Uterus (tissue), 2 donors: Measurements from ENCODE around the gene EPS8L1.

Experiments
- POLR2A ChIP-seq, 2 donors: fragments of 450-650 bp; IDR thresholded peaks; one replicate each; pipeline ENCODE4 v1.6.1; 2016; ENCODE audit warnings: antibody characterized with exemption in 2 of 2, mild to moderate bottlenecking in 1 of 2, moderate library complexity in 1 of 2
- TF ChIP-seq, protein P1 (sequence below), 4 experiments: fragments of 200-600 bp in 2 of 4; fragments of 450-650 bp in 2 of 4; sonication (generic) in 2 of 4; IDR thresholded peaks; one replicate each; pipeline ENCODE4 v1.5.1; 2016 to 2019; ENCODE audit warnings: antibody characterized with exemption in 4 of 4, mild to moderate bottlenecking in 2 of 4, moderate library complexity in 1 of 4

DNA sequence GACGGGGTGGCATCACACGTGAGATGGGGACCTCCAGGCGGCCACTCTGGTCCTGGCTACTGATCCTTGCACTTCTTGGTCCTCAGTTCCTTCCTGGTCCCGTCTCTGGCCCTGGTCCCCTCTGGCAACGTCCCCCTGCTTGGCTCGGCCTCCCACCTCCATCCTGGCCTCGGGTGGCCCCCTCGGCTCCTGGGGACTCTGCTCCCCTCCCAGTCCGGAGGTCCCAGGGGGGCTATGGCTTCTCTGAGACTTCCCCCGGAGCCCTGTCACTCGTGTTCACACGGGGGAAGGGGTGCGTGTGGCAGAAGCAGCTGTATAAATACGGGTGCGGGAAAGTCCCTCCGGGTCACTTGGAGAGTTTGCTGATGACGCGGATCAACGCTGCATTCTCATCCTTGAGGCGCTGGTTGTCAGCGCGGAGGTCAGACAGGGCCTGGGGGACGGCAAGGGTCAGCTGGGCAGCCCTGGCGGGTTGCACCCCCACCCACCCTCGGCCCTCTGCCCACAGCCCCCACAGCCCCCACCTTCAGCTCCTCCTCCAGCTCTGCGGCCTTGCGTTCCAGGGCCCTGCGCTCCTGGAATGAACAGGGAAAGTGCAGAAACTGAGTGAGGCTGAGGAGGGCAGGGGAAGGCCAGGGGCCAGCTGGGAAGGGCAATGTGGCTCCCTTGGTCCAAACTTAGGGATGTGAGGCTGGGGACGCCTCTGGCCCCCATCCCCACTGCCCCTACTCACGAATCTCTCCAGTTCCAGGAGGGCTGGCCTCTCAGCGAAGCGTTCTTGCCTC is 15.6 kb downstream of the EPS8L1 start:
- TF ChIP-seq, protein P1, sequence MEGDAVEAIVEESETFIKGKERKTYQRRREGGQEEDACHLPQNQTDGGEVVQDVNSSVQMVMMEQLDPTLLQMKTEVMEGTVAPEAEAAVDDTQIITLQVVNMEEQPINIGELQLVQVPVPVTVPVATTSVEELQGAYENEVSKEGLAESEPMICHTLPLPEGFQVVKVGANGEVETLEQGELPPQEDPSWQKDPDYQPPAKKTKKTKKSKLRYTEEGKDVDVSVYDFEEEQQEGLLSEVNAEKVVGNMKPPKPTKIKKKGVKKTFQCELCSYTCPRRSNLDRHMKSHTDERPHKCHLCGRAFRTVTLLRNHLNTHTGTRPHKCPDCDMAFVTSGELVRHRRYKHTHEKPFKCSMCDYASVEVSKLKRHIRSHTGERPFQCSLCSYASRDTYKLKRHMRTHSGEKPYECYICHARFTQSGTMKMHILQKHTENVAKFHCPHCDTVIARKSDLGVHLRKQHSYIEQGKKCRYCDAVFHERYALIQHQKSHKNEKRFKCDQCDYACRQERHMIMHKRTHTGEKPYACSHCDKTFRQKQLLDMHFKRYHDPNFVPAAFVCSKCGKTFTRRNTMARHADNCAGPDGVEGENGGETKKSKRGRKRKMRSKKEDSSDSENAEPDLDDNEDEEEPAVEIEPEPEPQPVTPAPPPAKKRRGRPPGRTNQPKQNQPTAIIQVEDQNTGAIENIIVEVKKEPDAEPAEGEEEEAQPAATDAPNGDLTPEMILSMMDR (IDR thresholded peaks at IDR 0.05) = no peak
- TF ChIP-seq POLR2A (IDR thresholded peaks at IDR 0.05) = no peak
